ENCODE results near the gene NDFIP2.

Gene NDFIP2

DNA sequence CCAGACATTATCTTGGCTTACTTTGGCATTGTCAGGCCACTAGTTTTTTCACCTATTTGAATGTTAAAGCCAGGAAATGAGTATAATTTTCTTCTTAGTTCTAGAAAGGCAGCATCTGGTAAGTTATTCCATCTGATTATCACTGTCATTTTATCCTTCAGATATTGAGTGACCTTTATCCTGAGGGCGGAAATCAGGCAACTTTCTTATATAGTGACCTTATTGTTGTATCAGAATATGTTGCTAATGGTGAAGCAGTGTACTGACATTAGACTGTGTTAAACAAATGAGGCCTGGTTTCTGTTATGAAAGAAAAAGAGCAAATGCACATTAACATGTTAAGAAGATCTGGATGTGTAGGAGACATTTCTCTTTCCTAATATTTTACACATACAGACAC lies 5.4 kb upstream of the NDFIP2 start:
- TF ChIP-seq EZH2 (IDR thresholded peaks at IDR 0.05; ENCODE audit: borderline replicate concordance, low read depth, low read length, severe bottlenecking) (no peak), CTCF (IDR thresholded peaks at IDR 0.05; ENCODE audit: borderline replicate concordance, extremely low read depth, low read length, poor library complexity, severe bottlenecking) (no peak)
- H4K20me1 ChIP-seq (ENCODE audit: insufficient read depth, low read length): no peaks in the 10 kb centered on the region
- ATAC-seq (ENCODE audit: insufficient read depth, low read depth) (no peak), DNase-seq (no peak)
- H3K36me3 ChIP-seq (ENCODE audit: insufficient read depth, low read length): no peaks in the 10 kb centered on the region
- H3K79me2 ChIP-seq (ENCODE audit: insufficient read depth, low read length): no peaks in the 10 kb centered on the region
- H3K27ac ChIP-seq (ENCODE audit: low read length): no peak overlapping the region
- H2AFZ ChIP-seq (ENCODE audit: low read depth, low read length): no peak overlapping the region
- no peak overlapping the region for H3K4me3 ChIP-seq (ENCODE audit: low read depth in 1 of 2, low read length in 2 of 2)
- H3K9me3 ChIP-seq (ENCODE audit: insufficient read depth, low read length, severe bottlenecking): no peaks in the 10 kb centered on the region
- H3K4me1 ChIP-seq (ENCODE audit: insufficient read depth, low read length): peaks cover 4% of the 10 kb centered on the region; the same call in 1 of the 2 replicates
- H3K27me3 ChIP-seq (ENCODE audit: insufficient read depth, low read length, poor library complexity): no peaks in the 10 kb centered on the region
- no peak overlapping the region for H3K9ac ChIP-seq (ENCODE audit: low read depth, low read length)
- H3K4me2 ChIP-seq (ENCODE audit: insufficient read depth, low read length): no peak overlapping the region

- peak; percentile 24 for TF ChIP-seq CTCF (IDR thresholded peaks at IDR 0.05; ENCODE audit: borderline replicate concordance, extremely low read depth, low read length, poor library complexity, severe bottlenecking)
- no peak for TF ChIP-seq EZH2 (IDR thresholded peaks at IDR 0.05; ENCODE audit: borderline replicate concordance, low read depth, low read length, severe bottlenecking)
- no peak overlapping the region for H3K4me3 ChIP-seq (ENCODE audit: low read depth in 1 of 2, low read length in 2 of 2)
- H3K27ac ChIP-seq (ENCODE audit: low read length): no peak overlapping the region
- no peaks in the 10 kb centered on the region for H3K9me3 ChIP-seq (ENCODE audit: insufficient read depth, low read length, severe bottlenecking)
- 0 out of 2 replicates have a peak, but pooled peaks cover 2% of the 10 kb centered on the region for H4K20me1 ChIP-seq (ENCODE audit: insufficient read depth, low read length)
- no peak for DNase-seq
- no peak overlapping the region for H3K4me2 ChIP-seq (ENCODE audit: insufficient read depth, low read length)
- H3K27me3 ChIP-seq (ENCODE audit: insufficient read depth, low read length, poor library complexity): no peaks in the 10 kb centered on the region
- peaks cover 16% of the 10 kb centered on the region for H3K79me2 ChIP-seq (ENCODE audit: insufficient read depth, low read length)
- H3K9ac ChIP-seq (ENCODE audit: low read depth, low read length): no peak overlapping the region
- no peak overlapping the region for H2AFZ ChIP-seq (ENCODE audit: low read depth, low read length)
- H3K36me3 ChIP-seq (ENCODE audit: insufficient read depth, low read length): no peaks in the 10 kb centered on the region
- ATAC-seq (ENCODE audit: insufficient read depth, low read depth): no peak
- H3K4me1 ChIP-seq (ENCODE audit: insufficient read depth, low read length): peaks cover 11% of the 10 kb centered on the region
Measured at GRCh38 chr13:79477968-79478367, 3.0 kb upstream of the NDFIP2 start.

DNA sequence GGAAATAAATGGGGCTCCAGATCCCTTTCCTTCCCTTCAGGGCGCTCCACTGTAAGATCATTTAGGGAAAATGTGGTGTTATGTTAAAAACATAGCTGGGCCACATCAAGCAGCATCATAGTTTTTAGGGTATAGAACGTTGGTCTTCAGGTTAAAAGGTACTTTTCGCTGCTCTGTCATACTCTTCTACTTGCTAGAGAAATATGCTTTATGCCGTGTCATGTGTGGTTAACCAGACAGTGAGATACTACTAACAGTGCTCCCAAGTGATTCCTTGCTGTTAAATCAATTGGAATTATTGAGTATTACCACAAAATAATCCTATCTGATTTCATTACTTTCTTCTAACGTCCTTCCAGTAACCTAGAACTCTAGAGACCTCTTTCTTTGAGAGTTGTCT lies 1.1 kb upstream of the NDFIP2 start:
- Histone ChIP-seq H3K27me3 (ENCODE audit: insufficient read depth, low read length, poor library complexity) (no peaks in the 10 kb centered on the region), H3K9me3 (ENCODE audit: insufficient read depth, low read length, severe bottlenecking) (no peaks in the 10 kb centered on the region), H3K36me3 (ENCODE audit: insufficient read depth, low read length) (peaks cover 8% of the 10 kb centered on the region; the same call in 1 of the 2 replicates), H3K4me1 (ENCODE audit: insufficient read depth, low read length) (peaks cover 30% of the 10 kb centered on the region), H3K4me3 (ENCODE audit: low read depth in 1 of 2, low read length in 2 of 2) (no peak overlapping the region), H4K20me1 (ENCODE audit: insufficient read depth, low read length) (peaks cover 3% of the 10 kb centered on the region; the same call in 1 of the 2 replicates), H2AFZ (ENCODE audit: low read depth, low read length) (no peak overlapping the region), H3K79me2 (ENCODE audit: insufficient read depth, low read length) (peaks cover 36% of the 10 kb centered on the region), H3K9ac (ENCODE audit: low read depth, low read length) (no peak overlapping the region), H3K27ac (ENCODE audit: low read length) (no peak overlapping the region), H3K4me2 (ENCODE audit: insufficient read depth, low read length) (no peak overlapping the region)
- no peak for DNase-seq
- TF ChIP-seq CTCF (IDR thresholded peaks at IDR 0.05; ENCODE audit: borderline replicate concordance, extremely low read depth, low read length, poor library complexity, severe bottlenecking) (no peak), EZH2 (IDR thresholded peaks at IDR 0.05; ENCODE audit: borderline replicate concordance, low read depth, low read length, severe bottlenecking) (no peak)
- ATAC-seq (ENCODE audit: insufficient read depth, low read depth): no peak

GRCh38 chr13:79481685-79482052 lies 714 bp downstream of the NDFIP2 start:
- peak overlapping the region; percentile 83 for H3K9ac ChIP-seq (ENCODE audit: low read depth, low read length)
- H3K79me2 ChIP-seq (ENCODE audit: insufficient read depth, low read length): peaks cover 53% of the 10 kb centered on the region
- DNase-seq (no peak), ATAC-seq (ENCODE audit: insufficient read depth, low read depth) (peak; percentile 44)
- H3K4me2 ChIP-seq (ENCODE audit: insufficient read depth, low read length): peak overlapping the region; percentile 73
- H3K4me3 ChIP-seq (ENCODE audit: low read depth in 1 of 2, low read length in 2 of 2): peak overlapping the region; percentile 89 to 90
- peaks cover 9% of the 10 kb centered on the region; the same call in 1 of the 2 replicates for H4K20me1 ChIP-seq (ENCODE audit: insufficient read depth, low read length)
- peak overlapping the region; percentile 94 for H3K27ac ChIP-seq (ENCODE audit: low read length)
- no peaks in the 10 kb centered on the region for H3K27me3 ChIP-seq (ENCODE audit: insufficient read depth, low read length, poor library complexity)
- peaks cover 22% of the 10 kb centered on the region for H3K36me3 ChIP-seq (ENCODE audit: insufficient read depth, low read length)
- H3K9me3 ChIP-seq (ENCODE audit: insufficient read depth, low read length, severe bottlenecking): no peaks in the 10 kb centered on the region
- no peak for TF ChIP-seq CTCF (IDR thresholded peaks at IDR 0.05; ENCODE audit: borderline replicate concordance, extremely low read depth, low read length, poor library complexity, severe bottlenecking)
- TF ChIP-seq EZH2 (IDR thresholded peaks at IDR 0.05; ENCODE audit: borderline replicate concordance, low read depth, low read length, severe bottlenecking): no peak
- H2AFZ ChIP-seq (ENCODE audit: low read depth, low read length): peak overlapping the region; percentile 59
- H3K4me1 ChIP-seq (ENCODE audit: insufficient read depth, low read length): peaks cover 48% of the 10 kb centered on the region
